NT2/D1 (cell line): ENCODE results near the gene KCNQ5.

Experiments
- DNase-seq: peaks from one replicate; pipeline ENCODE4 v3.0.0-alpha.2; 2011; ENCODE audit warnings: low read depth, low spot score
- H3K27me3 ChIP-seq: 2 replicates; pipeline ENCODE4 v1.6.0; 2011; ENCODE audit warnings: mild to moderate bottlenecking; ENCODE audit not compliant: insufficient read length, insufficient read depth
- H3K36me3 ChIP-seq: 2 replicates; pipeline ENCODE4 v1.6.1; 2011; ENCODE audit warnings: mild to moderate bottlenecking, low read length, mixed read lengths; ENCODE audit not compliant: insufficient read depth, insufficient read length
- H3K4me1 ChIP-seq: 2 replicates; pipeline ENCODE4 v1.5.1; 2011; ENCODE audit not compliant: insufficient read depth, insufficient read length
- H3K4me3 ChIP-seq: 2 replicates; pipeline ENCODE4 v1.5.1; 2011; ENCODE audit warnings: low read depth; ENCODE audit not compliant: insufficient read length
- H3K9ac ChIP-seq: 2 replicates; pipeline ENCODE4 v1.6.0; 2011; ENCODE audit warnings: low read depth; ENCODE audit not compliant: insufficient read length
- H3K9me3 ChIP-seq: 2 replicates; pipeline ENCODE4 v1.5.1; 2011; ENCODE audit warnings: mild to moderate bottlenecking, low read length; ENCODE audit not compliant: insufficient read depth
- SUZ12 ChIP-seq: IDR thresholded peaks from 2 replicates; pipeline ENCODE4 v1.6.1; 2011; ENCODE audit not compliant: insufficient read length, insufficient read depth; ENCODE audit errors: extremely low read depth
- YY1 ChIP-seq: IDR thresholded peaks from 2 replicates; pipeline ENCODE4 v1.6.1; 2011; ENCODE audit not compliant: insufficient read length, insufficient read depth
- ZNF274 ChIP-seq: IDR thresholded peaks from 2 replicates; pipeline ENCODE4 v1.6.1; 2011; ENCODE audit warnings: mild to moderate bottlenecking, low read depth, low read length

The KCNQ5 gene

DNA sequence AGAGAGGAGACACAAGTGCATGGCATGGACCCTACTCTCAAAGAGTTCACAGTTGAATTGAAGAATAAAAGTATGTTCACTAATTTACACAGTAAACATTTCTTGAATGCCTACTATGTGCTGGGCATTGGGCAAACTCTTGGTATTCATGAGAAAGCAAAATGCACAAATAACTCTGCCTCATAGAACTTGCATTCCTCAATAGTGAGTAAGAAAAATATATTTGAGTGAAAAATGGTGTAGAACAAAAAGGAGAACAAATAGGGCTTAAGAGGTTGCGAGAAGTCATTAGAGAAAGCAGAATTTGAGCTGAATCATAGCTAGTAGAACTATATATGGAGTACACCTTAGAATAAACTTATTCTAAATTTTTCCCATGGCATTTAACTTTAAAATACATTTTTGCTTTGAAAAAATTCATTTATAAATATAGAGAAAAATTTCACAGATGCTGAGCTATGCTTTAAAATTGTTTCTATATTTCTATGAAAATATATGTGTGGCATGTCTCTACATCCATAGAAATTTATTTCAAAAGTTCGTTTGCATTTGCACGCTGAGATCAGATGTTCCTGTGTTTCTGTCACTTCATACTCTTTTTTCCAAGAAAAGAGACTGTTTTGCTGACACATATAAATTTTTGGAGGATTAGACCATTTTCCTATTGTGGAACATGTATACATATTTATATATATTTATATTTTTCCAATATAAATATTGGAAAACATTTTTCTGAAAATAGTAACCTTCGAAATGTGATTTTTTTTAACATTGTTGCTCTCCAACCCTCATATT lies 236.1 kb downstream of the KCNQ5 start:
- Histone ChIP-seq H3K27me3 (no peaks in the 10 kb centered on the region), H3K9me3 (no peaks in the 10 kb centered on the region), H3K4me3 (no peak overlapping the region), H3K4me1 (no peaks in the 10 kb centered on the region), H3K36me3 (no peaks in the 10 kb centered on the region), H3K9ac (no peak overlapping the region)
- TF ChIP-seq SUZ12 (no peak), ZNF274 (no peak), YY1 (no peak)
- DNase-seq = no peak

DNA sequence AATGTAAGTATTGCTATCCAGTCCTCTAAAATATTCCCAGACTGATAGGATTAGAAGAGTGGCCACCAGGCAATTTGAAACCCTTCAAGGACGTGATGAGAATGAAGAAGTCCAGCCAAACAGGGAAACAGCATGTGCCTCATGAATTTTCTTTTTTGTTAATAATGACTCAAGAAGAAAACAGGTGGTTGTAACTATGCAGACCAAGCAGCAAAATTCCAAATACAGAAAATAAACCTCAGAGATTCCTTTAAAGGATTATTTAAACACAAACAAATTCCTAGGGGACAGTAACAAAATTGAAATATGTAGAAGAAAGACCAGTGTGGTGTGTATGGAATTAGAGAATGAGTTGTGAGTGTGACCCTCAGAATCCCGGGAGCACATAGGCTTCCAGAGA lies 239.2 kb downstream of the KCNQ5 start:
- no peaks in the 10 kb centered on the region for H3K9me3 ChIP-seq
- H3K27me3 ChIP-seq = no peaks in the 10 kb centered on the region
- no peak overlapping the region for H3K9ac ChIP-seq
- TF ChIP-seq SUZ12 (no peak), YY1 (no peak), ZNF274 (no peak)
- no peaks in the 10 kb centered on the region for H3K36me3 ChIP-seq
- DNase-seq = no peak
- H3K4me1 ChIP-seq = no peaks in the 10 kb centered on the region
- no peak overlapping the region for H3K4me3 ChIP-seq

DNA sequence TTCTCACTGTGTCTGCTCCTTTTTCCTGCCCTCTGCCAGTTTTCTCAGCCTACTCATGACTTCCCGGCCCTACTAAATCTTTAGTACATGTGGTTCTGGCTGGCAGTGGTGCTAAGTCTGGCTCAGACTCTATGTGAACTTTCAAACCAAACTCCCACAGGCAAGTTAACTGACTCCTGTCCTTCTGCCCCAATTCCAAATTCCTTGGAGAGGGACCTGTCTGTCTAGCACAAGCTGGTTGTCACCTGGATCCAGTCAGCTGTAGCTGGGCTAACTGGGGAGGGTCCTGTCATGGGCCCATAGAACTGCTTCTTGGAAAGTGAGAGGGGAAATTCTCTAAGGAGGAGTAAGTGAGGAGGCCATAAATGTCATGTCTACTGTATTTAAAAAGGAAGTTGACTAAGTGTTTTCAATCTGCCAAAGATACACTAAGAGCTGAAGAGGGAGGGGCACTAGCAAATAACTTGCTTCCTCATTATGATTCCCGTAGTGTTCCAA lies 240.1 kb downstream of the KCNQ5 start:
- TF ChIP-seq SUZ12 = no peak
- TF ChIP-seq YY1 = no peak
- no peak for TF ChIP-seq ZNF274
- Histone ChIP-seq H3K9ac (no peak overlapping the region), H3K4me1 (no peaks in the 10 kb centered on the region), H3K9me3 (no peaks in the 10 kb centered on the region), H3K27me3 (no peaks in the 10 kb centered on the region), H3K36me3 (no peaks in the 10 kb centered on the region), H3K4me3 (no peak overlapping the region)
- no peak for DNase-seq

DNA sequence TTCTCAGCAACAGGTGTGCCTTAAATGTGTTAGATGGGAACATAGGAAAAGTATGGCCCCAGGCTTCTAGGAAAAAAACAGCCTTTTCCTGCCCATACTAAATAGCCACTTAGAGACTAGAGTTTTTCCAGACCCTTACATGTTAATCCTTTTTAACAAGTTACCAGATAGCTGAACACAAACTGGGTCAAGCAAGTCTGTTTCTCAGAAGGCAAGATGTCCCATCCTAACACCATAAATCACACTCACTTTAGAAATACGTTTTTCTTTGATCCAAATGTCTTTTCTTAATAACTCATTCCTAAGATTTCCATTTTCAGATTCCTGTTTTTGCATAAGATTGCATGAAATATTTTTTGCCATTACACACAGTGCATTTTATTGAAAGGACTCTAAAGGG lies 241.3 kb downstream of the KCNQ5 start:
- TF ChIP-seq SUZ12 = no peak
- no peak for TF ChIP-seq ZNF274
- no peak for DNase-seq
- Histone ChIP-seq H3K36me3 (no peaks in the 10 kb centered on the region), H3K4me1 (no peaks in the 10 kb centered on the region), H3K9me3 (no peaks in the 10 kb centered on the region), H3K9ac (no peak overlapping the region), H3K27me3 (no peaks in the 10 kb centered on the region), H3K4me3 (no peak overlapping the region)

DNA sequence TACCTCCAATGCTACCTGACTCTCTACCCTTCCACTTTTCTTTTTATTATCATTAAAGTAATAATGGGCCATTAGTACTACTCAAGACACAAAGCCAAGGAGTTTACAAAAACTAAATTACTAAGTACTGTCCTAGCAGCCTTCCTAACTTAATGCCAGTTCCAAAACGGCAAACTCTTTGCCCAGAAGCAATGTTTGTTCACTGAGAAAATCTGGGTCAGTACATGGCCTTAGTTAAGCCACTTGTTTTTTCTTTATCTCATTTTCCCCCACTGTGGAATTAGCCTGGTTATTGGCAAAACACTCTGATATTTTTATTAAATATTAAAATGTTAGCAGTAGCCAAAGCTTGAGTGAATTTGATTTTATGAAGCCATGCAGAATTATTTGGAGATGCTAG lies 242.4 kb downstream of the KCNQ5 start:
- no peak overlapping the region for H3K9ac ChIP-seq

DNA sequence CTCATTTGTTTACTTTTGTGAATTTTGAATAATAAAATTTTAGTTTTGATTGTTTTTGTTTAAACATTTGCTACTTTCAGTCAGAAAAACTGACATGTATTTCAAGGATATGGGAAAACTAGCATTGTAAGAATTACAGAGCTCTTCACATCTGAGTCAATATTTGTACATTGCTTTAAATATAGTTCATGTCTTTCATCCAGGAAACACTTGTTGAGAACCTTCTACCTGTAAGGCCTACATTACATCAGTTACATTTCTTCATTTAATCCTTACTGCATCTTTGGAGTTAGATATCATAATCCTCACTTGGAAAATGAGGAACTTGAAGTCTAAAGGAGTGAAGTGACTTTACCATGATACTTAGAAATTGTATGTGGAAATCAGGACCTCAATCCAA lies 242.9 kb downstream of the KCNQ5 start:
- H3K9me3 ChIP-seq = no peaks in the 10 kb centered on the region
- H3K9ac ChIP-seq = no peak overlapping the region
- no peak for DNase-seq
- H3K4me1 ChIP-seq = no peaks in the 10 kb centered on the region
- TF ChIP-seq ZNF274 = no peak
- TF ChIP-seq YY1 = no peak
- no peak for TF ChIP-seq SUZ12
- H3K36me3 ChIP-seq = no peaks in the 10 kb centered on the region
- H3K4me3 ChIP-seq = no peak overlapping the region
- no peaks in the 10 kb centered on the region for H3K27me3 ChIP-seq

More for the DNA sequence above, 242.4 kb downstream of the KCNQ5 start:
- no peak overlapping the region for H3K4me3 ChIP-seq
- no peaks in the 10 kb centered on the region for H3K4me1 ChIP-seq
- no peaks in the 10 kb centered on the region for H3K36me3 ChIP-seq
- H3K27me3 ChIP-seq = no peaks in the 10 kb centered on the region
- no peak for DNase-seq
- no peaks in the 10 kb centered on the region for H3K9me3 ChIP-seq
- no peak for TF ChIP-seq YY1

DNA sequence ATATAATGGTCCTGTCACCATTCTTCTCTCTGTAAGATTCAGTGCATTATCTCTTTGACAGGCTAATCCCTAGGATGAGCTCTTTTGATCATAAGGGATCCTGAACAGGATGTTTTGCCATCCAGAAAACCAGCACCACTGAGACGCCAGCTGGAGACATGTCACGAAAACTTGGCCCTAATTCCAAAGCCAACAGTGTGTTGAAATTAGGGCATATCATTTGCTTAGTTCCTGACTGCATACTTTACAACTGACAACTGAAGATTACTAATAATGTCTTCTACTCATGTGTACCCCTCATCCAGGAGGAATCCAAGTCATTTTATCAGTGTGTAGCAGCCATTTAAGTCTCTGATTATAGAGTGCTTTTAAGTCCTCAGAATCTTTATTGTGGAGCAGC lies 243.6 kb downstream of the KCNQ5 start:
- Histone ChIP-seq H3K9ac (no peak overlapping the region), H3K4me3 (no peak overlapping the region), H3K36me3 (no peaks in the 10 kb centered on the region), H3K4me1 (no peaks in the 10 kb centered on the region), H3K9me3 (no peaks in the 10 kb centered on the region), H3K27me3 (no peaks in the 10 kb centered on the region)
- no peak for DNase-seq
- TF ChIP-seq SUZ12 (no peak), YY1 (no peak), ZNF274 (no peak)
